Neural cell (in vitro differentiated cells): ENCODE measurements around the gene CACNA1H.

ENCODE experiments used
- CTCF ChIP-seq: fragments of 450-650 bp; IDR thresholded peaks from 2 replicates; pipeline ENCODE4 v1.5.1; 2014; ENCODE audit warnings: antibody characterized with exemption, mild to moderate bottlenecking, moderate library complexity; ENCODE audit not compliant: poor library complexity, severe bottlenecking
- EP300 ChIP-seq: fragments of 450-650 bp; conservative IDR thresholded peaks from 2 replicates; pipeline ENCODE4 v1.6.1; 2014; ENCODE audit warnings: antibody characterized with exemption, mild to moderate bottlenecking, moderate library complexity; ENCODE audit not compliant: poor library complexity, severe bottlenecking
- MXI1 ChIP-seq: fragments of 450-650 bp; conservative IDR thresholded peaks from 2 replicates; pipeline ENCODE4 v1.6.1; 2014; ENCODE audit warnings: antibody characterized with exemption, mild to moderate bottlenecking; ENCODE audit not compliant: poor library complexity, severe bottlenecking
- POLR2AphosphoS5 ChIP-seq: IDR thresholded peaks from 2 replicates; pipeline ENCODE4 v1.6.1; 2012
- RAD21 ChIP-seq: fragments of 450-650 bp; conservative IDR thresholded peaks from 2 replicates; pipeline ENCODE4 v1.6.1; 2014; ENCODE audit warnings: antibody characterized with exemption, mild to moderate bottlenecking, moderate library complexity
- REST ChIP-seq: IDR thresholded peaks from 2 replicates; pipeline ENCODE4 v1.6.1; 2012; ENCODE audit warnings: borderline replicate concordance

- TF ChIP-seq EP300 (no peak), POLR2AphosphoS5 (no peak), RAD21 (no peak), CTCF (no peak), REST (no peak), MXI1 (no peak)
Measured at GRCh38 chr16:1237990-1238389, 85.1 kb downstream of the CACNA1H start.
